ENCODE results near the gene ELMO1.

Gene ELMO1

DNA sequence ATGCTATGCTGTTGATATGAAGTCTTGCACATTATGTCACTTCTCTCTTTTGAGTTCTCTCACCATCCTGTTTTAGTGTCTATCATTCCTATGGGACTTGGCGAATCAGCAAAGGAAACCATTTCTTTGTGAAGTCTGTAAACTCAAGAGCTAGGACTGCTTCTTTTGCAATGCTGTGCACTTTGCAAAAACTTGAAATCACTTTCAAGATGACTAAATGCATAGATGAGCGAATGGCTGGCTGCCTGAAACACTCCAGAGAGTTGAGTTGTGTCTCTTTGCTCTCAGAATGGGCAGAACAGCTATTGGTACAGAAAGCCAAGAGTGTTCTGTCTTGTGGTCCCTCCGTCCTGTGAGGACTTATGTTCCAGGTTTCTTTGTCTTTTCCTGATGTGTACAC, 18.3 kb upstream of the ELMO1 start:
- DNase-seq = no peak

GRCh38 chr7:37462138-37462537, 13.5 kb upstream of the ELMO1 start:
- no peak for DNase-seq

DNA sequence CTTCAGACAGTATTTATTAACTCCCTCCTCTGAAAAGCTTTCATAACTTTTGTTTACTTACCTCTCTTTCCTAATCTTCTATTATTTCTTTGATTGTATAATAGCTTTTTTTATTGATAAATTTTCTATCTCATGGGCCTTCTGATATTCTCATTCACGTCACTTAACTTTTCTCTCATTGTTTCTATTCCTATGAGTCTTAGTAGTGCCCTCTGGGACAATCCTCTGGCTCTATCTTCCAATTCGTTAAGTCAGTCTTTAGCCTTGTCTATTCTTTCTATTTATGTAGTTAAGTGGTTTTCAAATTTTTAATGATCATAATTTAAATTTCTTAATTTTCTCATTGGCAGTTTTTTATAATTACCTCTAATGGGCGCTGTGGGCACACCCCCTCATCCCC, 6.4 kb upstream of the ELMO1 start:
- DNase-seq = no peak

- DNase-seq = no peak
Measured at GRCh38 chr7:37452346-37452745, 3.7 kb upstream of the ELMO1 start.

- DNase-seq = no peak
Measured at GRCh38 chr7:37450035-37450434, 1.4 kb upstream of the ELMO1 start.

DNA sequence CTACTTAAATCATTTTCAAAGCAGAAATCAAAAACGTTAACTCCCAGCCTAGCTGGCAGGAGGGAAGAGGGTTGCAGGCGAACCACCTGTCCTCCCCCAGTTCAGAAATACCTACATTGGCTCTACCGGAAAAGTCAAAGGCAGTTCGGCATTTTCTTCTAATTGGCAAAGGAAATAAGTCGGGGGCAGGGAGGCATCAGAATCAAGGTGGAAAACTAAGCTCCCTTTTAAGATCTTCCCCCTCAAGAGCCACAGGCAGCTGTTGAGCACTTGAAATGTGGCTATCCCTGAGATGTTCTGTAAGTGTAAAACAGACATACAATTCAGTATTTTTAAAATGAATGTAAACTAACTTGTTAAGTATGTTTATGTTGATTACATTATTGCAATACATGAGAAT, 957 bp upstream of the ELMO1 start:
- no peak for DNase-seq

- no peak for DNase-seq
Measured at GRCh38 chr7:37448011-37448635, 541 bp downstream of the ELMO1 start.

DNA sequence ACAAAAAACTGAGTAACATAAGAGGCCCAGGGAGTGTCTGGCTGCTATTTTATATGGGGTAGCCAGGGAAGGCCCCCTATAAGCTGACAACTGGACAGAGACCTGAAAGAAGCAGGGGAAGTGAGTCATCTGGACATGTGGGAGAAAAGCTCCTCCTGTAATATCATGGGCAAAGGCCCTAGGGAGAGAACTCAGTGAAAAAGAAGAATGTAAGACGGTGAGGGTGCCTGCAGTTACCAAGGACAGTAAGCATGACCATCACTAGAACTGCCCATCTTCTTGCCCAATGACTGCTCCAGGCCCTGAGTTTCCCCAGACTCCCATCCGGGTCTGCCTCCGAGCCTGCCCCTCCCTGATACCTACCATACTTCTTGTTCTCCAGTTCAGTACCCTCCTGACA, 2.3 kb downstream of the ELMO1 start:
- DNase-seq = no peak

DNA sequence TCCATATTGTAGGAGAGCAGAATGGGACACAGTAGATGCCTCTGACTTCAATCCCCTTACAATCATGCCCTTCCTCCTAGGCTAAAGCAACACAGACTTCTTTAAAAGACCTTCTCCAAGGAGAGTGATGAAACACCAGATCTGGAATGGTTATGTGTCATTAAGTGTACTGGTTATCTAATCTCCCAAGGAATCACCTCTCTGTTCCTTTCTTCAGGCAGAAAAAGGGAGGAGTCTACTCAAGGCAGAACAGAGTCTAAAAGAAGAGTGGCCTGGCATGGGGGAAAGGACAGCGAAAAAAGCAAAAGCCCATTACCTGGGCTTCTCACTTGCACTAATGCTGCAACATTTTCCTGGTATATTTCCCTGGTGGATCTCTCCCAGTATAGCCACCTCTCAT, 2.9 kb downstream of the ELMO1 start:
- DNase-seq = no peak

DNA sequence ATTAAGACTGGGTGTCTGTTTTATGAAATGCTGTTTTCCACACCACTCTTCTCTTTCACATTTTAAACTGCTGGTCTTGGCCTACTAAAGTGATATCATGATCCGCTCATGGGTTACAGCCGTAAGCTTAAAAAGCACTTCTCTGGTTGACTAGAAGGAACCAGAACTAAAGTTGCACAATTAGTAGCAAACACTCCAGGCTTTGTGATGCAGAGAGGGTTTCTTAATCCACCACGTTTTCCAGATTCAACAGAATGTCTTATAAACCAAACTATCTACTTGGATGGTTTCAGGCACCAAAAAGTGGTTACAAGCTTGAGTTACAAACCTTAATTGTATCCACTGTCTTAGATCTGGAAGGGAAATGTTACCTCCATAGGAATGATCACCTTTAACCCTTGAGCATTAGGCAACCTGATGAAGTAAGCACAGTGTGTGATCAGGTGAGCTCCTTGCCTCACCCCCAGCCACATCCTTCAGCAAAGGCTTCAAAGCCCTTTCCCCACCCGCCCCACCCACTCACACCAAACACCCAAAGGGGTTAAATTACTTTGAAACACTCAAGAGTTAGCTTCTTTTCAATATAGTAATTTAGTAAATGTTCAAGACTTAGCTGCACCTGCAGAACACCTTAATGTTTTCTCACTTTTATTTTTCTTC, 3.5 kb downstream of the ELMO1 start:
- DNase-seq = no peak

- no peak for DNase-seq
Measured at GRCh38 chr7:37443627-37444026, 5.0 kb downstream of the ELMO1 start.

GRCh38 chr7:37442268-37442667, 6.4 kb downstream of the ELMO1 start:
- DNase-seq = no peak

- DNase-seq = no peak
Measured at GRCh38 chr7:37441816-37442215, 6.8 kb downstream of the ELMO1 start.

DNA sequence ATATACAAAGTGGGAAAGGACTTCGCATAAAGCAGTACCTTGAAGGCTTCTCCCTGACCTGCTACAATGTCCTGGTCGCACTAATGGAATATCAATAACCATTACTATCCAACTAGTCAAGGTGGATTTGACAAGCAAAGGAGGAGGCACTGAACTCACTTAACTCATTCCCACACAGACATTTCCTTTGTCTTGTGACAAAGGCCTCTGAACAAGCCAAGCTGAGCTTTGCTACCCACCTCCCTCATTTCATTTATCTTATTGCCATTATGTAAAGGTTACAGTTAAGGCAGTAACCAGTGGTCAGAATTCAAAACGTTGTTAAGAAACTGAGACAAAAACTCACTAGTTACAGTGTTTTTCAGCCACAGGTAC, 7.3 kb downstream of the ELMO1 start:
- DNase-seq = no peak

- DNase-seq = no peak
Measured at GRCh38 chr7:37440738-37441385, 7.8 kb downstream of the ELMO1 start.

- DNase-seq = no peak
Measured at GRCh38 chr7:37439653-37440026, 9.0 kb downstream of the ELMO1 start.

- no peak for DNase-seq
Measured at GRCh38 chr7:37438906-37439652, 9.6 kb downstream of the ELMO1 start.

GRCh38 chr7:37435156-37435855, 13.4 kb downstream of the ELMO1 start:
- no peak for DNase-seq

GRCh38 chr7:37434529-37434928, 14.1 kb downstream of the ELMO1 start:
- DNase-seq = no peak

GRCh38 chr7:37433166-37433565, 15.5 kb downstream of the ELMO1 start:
- DNase-seq = no peak

DNA sequence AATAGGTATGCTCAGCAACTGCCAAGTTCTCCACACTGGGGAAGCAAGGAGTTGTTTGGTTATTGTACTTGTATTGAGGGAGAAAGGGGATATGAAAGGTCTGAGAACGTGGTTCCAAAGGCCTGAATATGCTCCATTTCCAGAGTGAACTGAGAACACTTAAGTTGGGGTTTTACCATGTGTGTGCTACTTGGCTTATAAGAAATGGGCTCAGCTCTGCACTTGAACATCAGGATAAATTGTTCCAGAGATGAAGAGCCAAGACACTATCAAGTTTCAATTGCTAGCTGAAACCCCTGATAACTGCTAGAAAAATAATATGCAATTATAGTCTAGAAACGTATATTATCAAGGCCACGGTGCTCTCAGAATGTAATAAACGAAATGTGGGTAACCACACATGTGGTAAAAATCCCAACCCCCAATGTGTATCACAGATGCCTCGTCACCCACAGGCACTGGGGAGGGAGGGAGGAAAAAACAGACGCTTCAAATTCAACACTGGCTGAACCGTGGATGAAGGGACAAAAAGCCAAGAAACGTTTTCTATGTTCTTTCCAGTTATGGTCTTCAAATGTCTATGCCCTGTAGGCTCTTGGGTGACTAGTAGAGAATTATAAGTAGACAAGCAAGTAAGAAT, 16.3 kb downstream of the ELMO1 start:
- no peak for DNase-seq

- no peak for DNase-seq
Measured at GRCh38 chr7:37431413-37431812, 17.3 kb downstream of the ELMO1 start.

- no peak for DNase-seq
Measured at GRCh38 chr7:37430640-37431039, 18.0 kb downstream of the ELMO1 start.

Measured in EL (cell line).